Esophagus squamous epithelium (tissue), 4 donors: Measurements from ENCODE around the gene MICAL3.

ENCODE experiments used
- POLR2A ChIP-seq, 4 donors: fragments of 450-650 bp; IDR thresholded peaks; one replicate each; pipeline ENCODE4 v1.6.1; 2017; ENCODE audit warnings: antibody characterized with exemption in 4 of 4, mild to moderate bottlenecking in 4 of 4, moderate library complexity in 3 of 4
- TF ChIP-seq, protein P1 (sequence below), 6 experiments: fragments of 450-650 bp in 4 of 6; fragments of 200-600 bp in 2 of 6; sonication (generic) in 2 of 6; IDR thresholded peaks; one replicate each; pipeline ENCODE4 v1.5.1; 2016 to 2019; ENCODE audit warnings: antibody characterized with exemption in 6 of 6, mild to moderate bottlenecking in 4 of 6, moderate library complexity in 4 of 6

GRCh38 chr22:17990942-17991341, 33.4 kb downstream of the MICAL3 start:
- no peak for TF ChIP-seq POLR2A (IDR thresholded peaks at IDR 0.05)
- TF ChIP-seq, protein P1, sequence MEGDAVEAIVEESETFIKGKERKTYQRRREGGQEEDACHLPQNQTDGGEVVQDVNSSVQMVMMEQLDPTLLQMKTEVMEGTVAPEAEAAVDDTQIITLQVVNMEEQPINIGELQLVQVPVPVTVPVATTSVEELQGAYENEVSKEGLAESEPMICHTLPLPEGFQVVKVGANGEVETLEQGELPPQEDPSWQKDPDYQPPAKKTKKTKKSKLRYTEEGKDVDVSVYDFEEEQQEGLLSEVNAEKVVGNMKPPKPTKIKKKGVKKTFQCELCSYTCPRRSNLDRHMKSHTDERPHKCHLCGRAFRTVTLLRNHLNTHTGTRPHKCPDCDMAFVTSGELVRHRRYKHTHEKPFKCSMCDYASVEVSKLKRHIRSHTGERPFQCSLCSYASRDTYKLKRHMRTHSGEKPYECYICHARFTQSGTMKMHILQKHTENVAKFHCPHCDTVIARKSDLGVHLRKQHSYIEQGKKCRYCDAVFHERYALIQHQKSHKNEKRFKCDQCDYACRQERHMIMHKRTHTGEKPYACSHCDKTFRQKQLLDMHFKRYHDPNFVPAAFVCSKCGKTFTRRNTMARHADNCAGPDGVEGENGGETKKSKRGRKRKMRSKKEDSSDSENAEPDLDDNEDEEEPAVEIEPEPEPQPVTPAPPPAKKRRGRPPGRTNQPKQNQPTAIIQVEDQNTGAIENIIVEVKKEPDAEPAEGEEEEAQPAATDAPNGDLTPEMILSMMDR (IDR thresholded peaks at IDR 0.05) = no peak
